ENCODE data around the gene INHBC.
A peak's percentile ranks its signal among the peaks of the same experiment; 100 is the strongest.
"Not testable (repeated sequence)": the region's sequence is repeated elsewhere in the genome, so short reads cannot be mapped to it uniquely, and the experiment has no call there.

INHBC gene

DNA sequence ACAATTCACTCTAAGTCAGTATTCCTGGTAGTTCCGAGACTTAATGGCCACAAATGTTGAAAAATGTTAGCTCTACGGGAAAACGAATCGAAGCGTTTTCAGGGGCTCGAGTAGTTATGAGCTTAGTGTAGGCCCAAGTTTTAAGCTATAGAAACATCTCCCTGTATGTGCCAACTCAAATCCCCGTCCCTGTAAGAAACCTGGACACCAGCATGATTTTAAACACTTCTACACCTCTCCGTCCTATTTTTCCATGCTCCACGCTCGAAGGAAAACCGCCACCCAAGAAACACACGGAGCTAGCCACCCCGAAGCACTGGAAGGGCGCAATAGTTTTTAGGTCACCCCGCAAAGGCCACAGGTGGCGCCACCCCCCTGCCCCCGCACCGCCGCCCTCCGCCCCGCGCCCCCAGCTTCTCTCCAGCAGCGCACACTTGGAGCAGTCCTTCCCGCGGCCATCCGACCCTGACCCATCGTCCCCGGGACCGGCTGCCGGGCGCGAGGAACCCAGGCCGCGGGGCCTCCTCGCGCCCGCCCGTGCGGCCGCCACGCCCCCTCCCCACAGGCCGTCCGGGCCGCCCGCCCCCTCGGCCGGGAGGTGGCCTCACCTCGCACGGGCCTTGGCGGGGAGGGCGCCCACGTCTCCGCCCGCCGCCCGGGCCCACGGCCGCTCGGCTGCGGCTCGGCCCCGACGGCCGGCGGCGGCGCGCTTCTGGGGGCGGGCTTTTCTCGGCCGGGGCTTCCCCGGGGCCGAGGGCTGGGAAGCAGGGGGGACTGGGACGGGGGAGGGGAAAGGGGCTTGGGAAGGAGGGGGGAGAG, 4.3 kb upstream of the INHBC start:
- no peak for FAIRE-seq

- peak; percentile 39 for FAIRE-seq
Observed at GRCh38 chr12:57430931-57431566, 3.5 kb upstream of the INHBC start, which contains the start of gene R3HDM2. Gene R3HDM2, minus strand, starts transcription at chr12:57431043. Its CDS starts 120,615 bp downstream, at chr12:57310428.

DNA sequence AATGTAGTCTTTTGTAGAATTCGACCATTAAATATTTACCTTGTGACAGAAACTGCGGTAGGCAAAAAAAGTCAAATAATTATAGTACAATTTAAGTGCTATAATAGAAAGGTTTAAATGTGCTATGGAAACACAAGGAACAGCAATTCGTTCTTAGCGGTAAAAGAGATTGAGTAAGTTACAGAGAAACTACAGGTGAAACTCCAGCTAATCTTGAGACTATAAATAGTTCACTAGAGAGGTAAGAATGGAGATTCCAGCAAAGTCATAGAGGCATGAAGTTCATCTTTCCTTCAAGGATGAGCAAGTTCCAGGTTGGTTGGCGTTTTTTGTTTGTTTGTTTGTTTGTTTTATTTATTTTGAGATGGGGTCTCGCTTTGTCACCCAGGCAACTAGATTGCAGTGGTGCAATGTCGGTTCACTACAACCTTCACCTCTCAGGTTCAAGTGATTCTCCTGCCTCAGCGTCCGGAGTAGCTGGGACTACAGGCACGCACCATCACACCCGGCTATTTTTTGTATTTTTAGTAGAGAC, 2.9 kb upstream of the INHBC start:
- FAIRE-seq, result no peak

GRCh38 chr12:57433370-57433769, 1.2 kb upstream of the INHBC start:
- FAIRE-seq, result no peak

- no peak for FAIRE-seq
Observed at GRCh38 chr12:57435293-57435692, 709 bp downstream of the INHBC start.

GRCh38 chr12:57438400-57438799, 3.8 kb downstream of the INHBC start:
- no peak for FAIRE-seq

DNA sequence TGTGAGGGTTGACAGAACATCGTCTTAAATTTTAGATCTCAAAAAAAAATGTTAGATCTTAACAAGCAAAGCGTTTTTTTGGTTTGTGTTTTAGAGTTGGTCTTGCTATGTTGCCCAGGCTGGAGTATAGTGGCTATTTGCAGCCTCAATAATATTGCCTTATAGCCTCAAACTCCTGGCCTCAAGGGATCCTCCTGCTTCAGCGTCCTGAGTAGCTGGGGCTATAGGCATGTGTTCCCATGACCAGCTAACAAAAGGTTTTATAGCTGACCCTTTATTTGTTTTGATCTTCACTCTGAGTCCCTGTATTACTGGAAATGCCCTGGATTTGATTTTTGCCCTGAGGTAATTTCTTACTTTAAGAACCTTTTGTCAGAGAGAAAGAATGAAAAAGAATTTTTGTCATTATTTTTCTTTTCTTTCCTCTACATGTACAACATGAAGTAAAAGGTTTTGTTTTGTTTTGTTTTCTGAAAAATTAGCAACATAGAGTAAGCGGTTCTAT, 5.2 kb downstream of the INHBC start:
- no peak for FAIRE-seq

DNA sequence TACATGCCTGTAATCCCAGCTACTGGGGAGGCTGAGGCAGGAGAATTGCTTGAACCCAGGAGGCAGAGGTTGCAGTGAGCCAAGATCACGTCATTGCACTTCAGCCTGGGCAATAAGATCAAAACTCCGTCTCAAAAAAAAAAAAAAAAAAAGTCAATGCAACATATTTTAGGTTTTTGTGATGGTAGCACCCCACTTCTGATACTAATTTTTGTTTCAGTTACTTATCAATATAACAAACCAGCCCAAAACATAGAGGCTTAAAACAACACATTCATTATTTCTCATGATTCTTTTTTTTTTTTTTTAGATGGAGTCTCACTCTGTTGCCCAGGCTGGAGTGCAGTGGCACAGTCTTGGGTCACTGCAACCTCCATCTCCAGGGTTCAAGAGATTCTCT, 6.8 kb downstream of the INHBC start:
- not testable (repeated sequence) for FAIRE-seq

- FAIRE-seq, result no peak
Observed at GRCh38 chr12:57441846-57442427, 7.4 kb downstream of the INHBC start.

DNA sequence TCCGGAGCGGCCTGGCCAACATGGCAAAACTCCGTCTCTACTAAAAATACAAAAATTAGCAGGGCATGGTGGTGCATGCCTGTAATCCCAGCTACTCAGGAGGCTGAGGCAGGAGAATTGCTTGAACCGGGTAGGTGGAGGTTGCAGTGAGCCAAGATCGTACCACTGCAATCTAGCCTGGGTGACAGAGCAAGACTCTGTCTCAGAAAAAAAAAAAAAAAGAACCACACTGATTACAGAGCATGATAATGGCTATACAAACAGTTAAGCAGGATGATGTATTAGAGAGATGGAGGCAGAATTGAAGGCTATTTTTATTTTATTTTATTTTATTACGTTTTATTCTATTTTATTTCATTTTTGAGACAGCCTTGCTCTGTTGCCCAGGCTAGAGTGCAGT, 9.8 kb downstream of the INHBC start:
- FAIRE-seq, result not testable (repeated sequence)

GRCh38 chr12:57444744-57445143, 10.2 kb downstream of the INHBC start:
- FAIRE-seq, result no peak

- no peak for FAIRE-seq
Observed at GRCh38 chr12:57446292-57446960, 11.8 kb downstream of the INHBC start.

GRCh38 chr12:57448669-57449068, 14.1 kb downstream of the INHBC start:
- FAIRE-seq, result no peak

DNA sequence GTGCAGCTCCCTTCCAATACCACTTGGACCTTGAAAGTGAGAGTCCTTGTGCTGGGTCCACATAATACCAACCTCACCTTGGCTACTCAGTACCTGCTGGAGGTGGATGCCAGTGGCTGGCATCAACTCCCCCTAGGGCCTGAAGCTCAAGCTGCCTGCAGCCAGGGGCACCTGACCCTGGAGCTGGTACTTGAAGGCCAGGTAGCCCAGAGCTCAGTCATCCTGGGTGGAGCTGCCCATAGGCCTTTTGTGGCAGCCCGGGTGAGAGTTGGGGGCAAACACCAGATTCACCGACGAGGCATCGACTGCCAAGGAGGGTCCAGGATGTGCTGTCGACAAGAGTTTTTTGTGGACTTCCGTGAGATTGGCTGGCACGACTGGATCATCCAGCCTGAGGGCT, 14.8 kb downstream of the INHBC start:
- FAIRE-seq, result no peak

GRCh38 chr12:57450057-57450456, 15.5 kb downstream of the INHBC start:
- FAIRE-seq, result no peak

DNA sequence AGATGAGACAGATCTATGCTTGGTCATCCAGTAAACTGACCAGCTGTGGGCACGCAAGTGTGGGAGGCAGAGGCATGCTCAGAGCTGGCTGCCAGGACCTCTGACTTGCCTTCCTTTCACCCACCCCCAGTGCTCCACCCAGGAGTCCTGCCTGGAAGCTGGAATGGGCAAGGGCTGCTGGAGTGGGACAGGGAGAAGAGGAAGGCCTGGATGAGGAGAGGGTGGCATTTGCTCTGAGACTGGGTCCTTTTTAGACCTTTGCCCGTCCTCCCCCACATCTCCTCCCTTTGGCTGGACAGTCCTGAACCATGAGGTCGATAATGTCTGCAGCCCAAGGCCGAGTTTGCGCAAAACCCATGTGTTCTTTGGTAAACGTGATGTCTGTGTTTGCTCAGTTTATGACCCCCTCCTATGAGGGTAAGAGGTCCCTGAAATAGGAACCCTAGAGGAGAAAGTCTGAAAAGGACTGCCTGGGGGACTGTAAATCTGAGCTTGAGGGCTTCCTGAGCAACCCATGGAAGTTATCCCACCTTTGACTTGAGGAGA, 16.7 kb downstream of the INHBC start:
- FAIRE-seq, result no peak

DNA sequence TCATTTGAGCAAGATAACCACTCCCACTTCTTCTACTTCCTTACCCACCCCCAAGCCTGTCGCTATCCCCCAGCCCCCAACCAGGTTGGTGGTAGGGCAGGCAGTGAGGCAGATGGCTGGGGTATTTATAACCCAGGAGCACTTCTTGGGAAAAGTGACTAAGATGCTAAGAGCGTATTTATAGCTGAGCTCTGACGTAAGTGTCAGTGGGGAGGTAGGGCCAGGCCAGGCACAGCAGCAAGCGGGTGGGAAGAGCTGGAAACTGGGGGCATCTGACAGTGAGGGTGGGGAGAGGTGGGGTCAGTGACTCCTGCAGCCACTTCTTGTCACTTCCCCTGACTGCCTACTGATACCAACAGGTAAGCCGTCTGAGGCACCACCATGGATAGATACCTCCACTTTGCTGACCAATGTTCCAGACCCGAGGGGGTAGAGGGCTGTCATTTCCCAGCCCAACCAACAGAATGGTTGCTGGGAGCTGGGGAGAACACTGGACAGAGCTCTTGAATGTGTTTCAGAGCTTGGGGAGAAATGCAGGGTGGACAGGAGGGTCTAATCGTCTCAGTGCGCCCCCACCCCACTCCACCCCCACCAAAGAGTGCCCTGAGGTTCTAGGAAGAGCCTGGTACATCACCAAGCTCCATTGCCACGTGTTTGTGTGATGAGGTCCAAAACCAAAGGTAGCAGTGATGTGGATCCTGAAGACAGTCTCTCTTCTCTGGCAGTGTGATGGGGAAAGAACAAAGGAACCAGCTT, 17.8 kb downstream of the INHBC start:
- FAIRE-seq, result no peak

- FAIRE-seq, result no peak
Observed at GRCh38 chr12:57452937-57453509, 18.4 kb downstream of the INHBC start.

- FAIRE-seq, result no peak
Observed at GRCh38 chr12:57454213-57454565, 19.6 kb downstream of the INHBC start.

- FAIRE-seq, result no peak
Observed at GRCh38 chr12:57454566-57455373, 20.2 kb downstream of the INHBC start, which contains the start of gene INHBE. Gene INHBE, plus strand, starts transcription at chr12:57455307. Its CDS starts 230 bp downstream, at chr12:57455537.
